WTC11 (cell line): ENCODE data around the gene RAB43.
"Not testable (repeated sequence)": the region's sequence is repeated elsewhere in the genome, so short reads cannot be mapped to it uniquely, and the experiment has no call there.

Experiments
- CREM ChIP-seq: sonication (generic); formaldehyde crosslinking; IDR thresholded peaks from 2 replicates; pipeline ENCODE4 v1.8.1; 2022; ENCODE audit warnings: mild to moderate bottlenecking, missing genetic modification reagents, moderate library complexity
- ESRRA ChIP-seq: sonication (generic); formaldehyde crosslinking; IDR thresholded peaks from 2 replicates; pipeline ENCODE4 v1.8.1; 2022; ENCODE audit warnings: mild to moderate bottlenecking, missing genetic modification reagents, borderline replicate concordance
- GABPB1 ChIP-seq: sonication (generic); formaldehyde crosslinking; IDR thresholded peaks from 2 replicates; pipeline ENCODE4 v1.8.1; 2023; ENCODE audit warnings: mild to moderate bottlenecking, missing genetic modification reagents
- KAT7 ChIP-seq: sonication (generic); formaldehyde crosslinking; IDR thresholded peaks from 2 replicates; pipeline ENCODE4 v1.8.1; 2023; ENCODE audit warnings: missing genetic modification reagents, mild to moderate bottlenecking, borderline replicate concordance
- NFE2L1 ChIP-seq: sonication (generic); formaldehyde crosslinking; IDR thresholded peaks from 2 replicates; pipeline ENCODE4 v1.8.1; 2023; ENCODE audit warnings: missing genetic modification reagents
- SP1 ChIP-seq: sonication (generic); formaldehyde crosslinking; conservative IDR thresholded peaks from 2 replicates; pipeline ENCODE4 v1.8.1; 2022; ENCODE audit warnings: missing genetic modification reagents
- TP53 ChIP-seq: sonication (generic); formaldehyde crosslinking; IDR thresholded peaks from 2 replicates; pipeline ENCODE4 v1.8.1; 2023; ENCODE audit warnings: mild to moderate bottlenecking, missing genetic modification reagents
- ZNF138 ChIP-seq: sonication (generic); formaldehyde crosslinking; conservative IDR thresholded peaks from 2 replicates; pipeline ENCODE4 v1.8.1; 2022; ENCODE audit warnings: mild to moderate bottlenecking, moderate library complexity, missing genetic modification reagents
- TF ChIP-seq, protein P1 (sequence below): fragments of 200-600 bp; IDR thresholded peaks from 2 replicates; pipeline ENCODE4 v1.8.0; 2022; ENCODE audit warnings: antibody characterized with exemption
- TF ChIP-seq, protein P2 (sequence below): sonication (generic); formaldehyde crosslinking; IDR thresholded peaks from 2 replicates; pipeline ENCODE4 v1.8.0; 2022; ENCODE audit warnings: mild to moderate bottlenecking, missing genetic modification reagents
- TF ChIP-seq, protein P3 (sequence below): sonication (generic); formaldehyde crosslinking; IDR thresholded peaks from 2 replicates; pipeline ENCODE4 v1.8.1; 2022; ENCODE audit warnings: mild to moderate bottlenecking, missing genetic modification reagents, moderate library complexity, borderline replicate concordance
- TF ChIP-seq, protein P4 (sequence below): sonication (generic); formaldehyde crosslinking; IDR thresholded peaks from 2 replicates; pipeline ENCODE4 v1.8.1; 2023; ENCODE audit warnings: mild to moderate bottlenecking, moderate library complexity, missing genetic modification reagents
- TF ChIP-seq, protein P5 (sequence below): sonication (generic); formaldehyde crosslinking; IDR thresholded peaks from 2 replicates; pipeline ENCODE4 v1.8.0; 2022; ENCODE audit warnings: missing genetic modification reagents

DNA sequence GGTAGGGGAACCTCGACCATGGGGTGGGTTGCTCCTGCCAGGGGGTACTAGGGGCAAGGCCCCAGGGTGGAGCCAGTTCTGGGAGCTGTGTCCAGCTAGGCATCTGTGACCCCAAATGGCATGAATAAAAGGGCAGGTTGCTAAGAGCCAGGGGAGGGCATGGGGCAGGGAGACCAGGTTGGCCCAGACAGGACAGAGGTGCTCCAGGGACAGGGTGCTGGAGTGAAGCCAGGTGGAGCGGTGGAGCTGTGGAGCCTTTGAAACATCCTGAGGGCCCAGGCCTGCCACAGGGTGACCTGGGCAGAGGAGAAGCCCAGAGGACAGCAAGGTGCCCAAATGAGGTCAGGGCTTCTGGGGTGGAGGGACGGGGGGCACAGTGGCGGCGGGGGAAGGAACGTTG, 33.3 kb downstream of the RAB43 start:
- TF ChIP-seq, protein P1, sequence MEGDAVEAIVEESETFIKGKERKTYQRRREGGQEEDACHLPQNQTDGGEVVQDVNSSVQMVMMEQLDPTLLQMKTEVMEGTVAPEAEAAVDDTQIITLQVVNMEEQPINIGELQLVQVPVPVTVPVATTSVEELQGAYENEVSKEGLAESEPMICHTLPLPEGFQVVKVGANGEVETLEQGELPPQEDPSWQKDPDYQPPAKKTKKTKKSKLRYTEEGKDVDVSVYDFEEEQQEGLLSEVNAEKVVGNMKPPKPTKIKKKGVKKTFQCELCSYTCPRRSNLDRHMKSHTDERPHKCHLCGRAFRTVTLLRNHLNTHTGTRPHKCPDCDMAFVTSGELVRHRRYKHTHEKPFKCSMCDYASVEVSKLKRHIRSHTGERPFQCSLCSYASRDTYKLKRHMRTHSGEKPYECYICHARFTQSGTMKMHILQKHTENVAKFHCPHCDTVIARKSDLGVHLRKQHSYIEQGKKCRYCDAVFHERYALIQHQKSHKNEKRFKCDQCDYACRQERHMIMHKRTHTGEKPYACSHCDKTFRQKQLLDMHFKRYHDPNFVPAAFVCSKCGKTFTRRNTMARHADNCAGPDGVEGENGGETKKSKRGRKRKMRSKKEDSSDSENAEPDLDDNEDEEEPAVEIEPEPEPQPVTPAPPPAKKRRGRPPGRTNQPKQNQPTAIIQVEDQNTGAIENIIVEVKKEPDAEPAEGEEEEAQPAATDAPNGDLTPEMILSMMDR: not testable (repeated sequence)
- TF ChIP-seq SP1 (CRISPR knock-in tag); TP53 (CRISPR knock-in tag); KAT7; CREM (CRISPR knock-in tag); ZNF138 (CRISPR knock-in tag); NFE2L1 (CRISPR knock-in tag); ESRRA; GABPB1 (CRISPR knock-in tag): not testable (repeated sequence)
- TF ChIP-seq, protein P2, sequence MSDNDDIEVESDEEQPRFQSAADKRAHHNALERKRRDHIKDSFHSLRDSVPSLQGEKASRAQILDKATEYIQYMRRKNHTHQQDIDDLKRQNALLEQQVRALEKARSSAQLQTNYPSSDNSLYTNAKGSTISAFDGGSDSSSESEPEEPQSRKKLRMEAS (CRISPR knock-in tag): not testable (repeated sequence)
- TF ChIP-seq, protein P3, sequence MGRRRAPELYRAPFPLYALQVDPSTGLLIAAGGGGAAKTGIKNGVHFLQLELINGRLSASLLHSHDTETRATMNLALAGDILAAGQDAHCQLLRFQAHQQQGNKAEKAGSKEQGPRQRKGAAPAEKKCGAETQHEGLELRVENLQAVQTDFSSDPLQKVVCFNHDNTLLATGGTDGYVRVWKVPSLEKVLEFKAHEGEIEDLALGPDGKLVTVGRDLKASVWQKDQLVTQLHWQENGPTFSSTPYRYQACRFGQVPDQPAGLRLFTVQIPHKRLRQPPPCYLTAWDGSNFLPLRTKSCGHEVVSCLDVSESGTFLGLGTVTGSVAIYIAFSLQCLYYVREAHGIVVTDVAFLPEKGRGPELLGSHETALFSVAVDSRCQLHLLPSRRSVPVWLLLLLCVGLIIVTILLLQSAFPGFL (CRISPR knock-in tag): not testable (repeated sequence)
- TF ChIP-seq, protein P4, sequence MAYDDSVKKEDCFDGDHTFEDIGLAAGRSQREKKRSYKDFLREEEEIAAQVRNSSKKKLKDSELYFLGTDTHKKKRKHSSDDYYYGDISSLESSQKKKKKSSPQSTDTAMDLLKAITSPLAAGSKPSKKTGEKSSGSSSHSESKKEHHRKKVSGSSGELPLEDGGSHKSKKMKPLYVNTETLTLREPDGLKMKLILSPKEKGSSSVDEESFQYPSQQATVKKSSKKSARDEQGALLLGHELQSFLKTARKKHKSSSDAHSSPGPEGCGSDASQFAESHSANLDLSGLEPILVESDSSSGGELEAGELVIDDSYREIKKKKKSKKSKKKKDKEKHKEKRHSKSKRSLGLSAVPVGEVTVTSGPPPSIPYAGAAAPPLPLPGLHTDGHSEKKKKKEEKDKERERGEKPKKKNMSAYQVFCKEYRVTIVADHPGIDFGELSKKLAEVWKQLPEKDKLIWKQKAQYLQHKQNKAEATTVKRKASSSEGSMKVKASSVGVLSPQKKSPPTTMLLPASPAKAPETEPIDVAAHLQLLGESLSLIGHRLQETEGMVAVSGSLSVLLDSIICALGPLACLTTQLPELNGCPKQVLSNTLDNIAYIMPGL (CRISPR knock-in tag): not testable (repeated sequence)
- TF ChIP-seq, protein P5, sequence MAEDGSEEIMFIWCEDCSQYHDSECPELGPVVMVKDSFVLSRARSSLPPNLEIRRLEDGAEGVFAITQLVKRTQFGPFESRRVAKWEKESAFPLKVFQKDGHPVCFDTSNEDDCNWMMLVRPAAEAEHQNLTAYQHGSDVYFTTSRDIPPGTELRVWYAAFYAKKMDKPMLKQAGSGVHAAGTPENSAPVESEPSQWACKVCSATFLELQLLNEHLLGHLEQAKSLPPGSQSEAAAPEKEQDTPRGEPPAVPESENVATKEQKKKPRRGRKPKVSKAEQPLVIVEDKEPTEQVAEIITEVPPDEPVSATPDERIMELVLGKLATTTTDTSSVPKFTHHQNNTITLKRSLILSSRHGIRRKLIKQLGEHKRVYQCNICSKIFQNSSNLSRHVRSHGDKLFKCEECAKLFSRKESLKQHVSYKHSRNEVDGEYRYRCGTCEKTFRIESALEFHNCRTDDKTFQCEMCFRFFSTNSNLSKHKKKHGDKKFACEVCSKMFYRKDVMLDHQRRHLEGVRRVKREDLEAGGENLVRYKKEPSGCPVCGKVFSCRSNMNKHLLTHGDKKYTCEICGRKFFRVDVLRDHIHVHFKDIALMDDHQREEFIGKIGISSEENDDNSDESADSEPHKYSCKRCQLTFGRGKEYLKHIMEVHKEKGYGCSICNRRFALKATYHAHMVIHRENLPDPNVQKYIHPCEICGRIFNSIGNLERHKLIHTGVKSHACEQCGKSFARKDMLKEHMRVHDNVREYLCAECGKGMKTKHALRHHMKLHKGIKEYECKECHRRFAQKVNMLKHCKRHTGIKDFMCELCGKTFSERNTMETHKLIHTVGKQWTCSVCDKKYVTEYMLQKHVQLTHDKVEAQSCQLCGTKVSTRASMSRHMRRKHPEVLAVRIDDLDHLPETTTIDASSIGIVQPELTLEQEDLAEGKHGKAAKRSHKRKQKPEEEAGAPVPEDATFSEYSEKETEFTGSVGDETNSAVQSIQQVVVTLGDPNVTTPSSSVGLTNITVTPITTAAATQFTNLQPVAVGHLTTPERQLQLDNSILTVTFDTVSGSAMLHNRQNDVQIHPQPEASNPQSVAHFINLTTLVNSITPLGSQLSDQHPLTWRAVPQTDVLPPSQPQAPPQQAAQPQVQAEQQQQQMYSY: not testable (repeated sequence)
